DMS53 treated with DMSO at 0.1 percent for 48 hours (cell line): Measurements from ENCODE around the gene CHCHD4.
"Not testable (repeated sequence)": the region's sequence is repeated elsewhere in the genome, so short reads cannot be mapped to it uniquely, and the experiment has no call there.

ENCODE experiments used
- DNase-seq: peaks from one replicate; lab custom pipeline; 2025; ENCODE audit not compliant: unreplicated experiment; lab: John Stamatoyannopoulos, UW

CHCHD4 gene

GRCh38 chr3:14120921-14121448 is 3.7 kb downstream of the CHCHD4 start:
- not testable (repeated sequence) for DNase-seq

GRCh38 chr3:14120111-14120920 is 4.4 kb downstream of the CHCHD4 start:
- no peak for DNase-seq

- DNase-seq = no peak
Measured at GRCh38 chr3:14119651-14120050, 5.0 kb downstream of the CHCHD4 start.

- DNase-seq = no peak
Measured at GRCh38 chr3:14118400-14119381, 6.0 kb downstream of the CHCHD4 start.

GRCh38 chr3:14117468-14118399 is 6.9 kb downstream of the CHCHD4 start:
- no peak for DNase-seq

- no peak for DNase-seq
Measured at GRCh38 chr3:14113965-14114635, 10.6 kb downstream of the CHCHD4 start.

GRCh38 chr3:14110699-14111098 is 14.0 kb downstream of the CHCHD4 start:
- DNase-seq = no peak

GRCh38 chr3:14109821-14110220 is 14.8 kb downstream of the CHCHD4 start:
- DNase-seq = not testable (repeated sequence)

GRCh38 chr3:14097616-14098391 is 26.9 kb downstream of the CHCHD4 start:
- DNase-seq = no peak

- DNase-seq = no peak
Measured at GRCh38 chr3:14096742-14097141, 27.9 kb downstream of the CHCHD4 start.

- DNase-seq = peak; percentile 7
Measured at GRCh38 chr3:14093831-14094230, 30.8 kb downstream of the CHCHD4 start.

- DNase-seq = no peak
Measured at GRCh38 chr3:14092464-14092863, 32.2 kb downstream of the CHCHD4 start.

- not testable (repeated sequence) for DNase-seq
Measured at GRCh38 chr3:14091959-14092358, 32.7 kb downstream of the CHCHD4 start.

GRCh38 chr3:14087461-14087860 is 37.2 kb downstream of the CHCHD4 start:
- DNase-seq = not testable (repeated sequence)

GRCh38 chr3:14082108-14082657 is 42.5 kb downstream of the CHCHD4 start:
- no peak for DNase-seq

- DNase-seq = no peak
Measured at GRCh38 chr3:14077310-14077709, 47.4 kb downstream of the CHCHD4 start.

- DNase-seq = not testable (repeated sequence)
Measured at GRCh38 chr3:14075233-14075632, 49.4 kb downstream of the CHCHD4 start.

- no peak for DNase-seq
Measured at GRCh38 chr3:14064910-14065309, 59.8 kb downstream of the CHCHD4 start.

GRCh38 chr3:14063152-14063551 is 61.5 kb downstream of the CHCHD4 start:
- DNase-seq = no peak
